ENCODE data around the gene ZC2HC1B.

ZC2HC1B gene

DNA sequence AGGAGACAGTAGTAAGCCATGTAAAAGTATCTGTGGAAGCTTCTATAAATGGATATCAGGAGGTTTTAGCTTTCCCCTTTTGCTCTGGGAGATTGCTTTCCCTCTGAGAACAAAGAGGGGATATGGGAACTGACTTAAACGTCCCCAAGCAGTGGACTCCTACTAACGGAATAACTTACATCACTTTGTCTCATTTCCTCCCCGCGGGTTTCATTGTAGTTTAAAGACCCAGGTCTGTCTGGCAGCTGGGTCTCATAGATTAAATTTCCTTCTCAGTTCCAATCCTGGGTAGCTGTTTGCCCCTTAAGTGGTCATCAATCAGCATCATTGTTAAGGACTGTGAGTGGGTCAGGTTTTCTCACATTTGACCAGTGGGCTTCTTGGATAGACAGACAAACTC lies 75.1 kb downstream of the ZC2HC1B start:
- H3K9me3 ChIP-seq (ENCODE audit: control insufficient read depth, insufficient read depth, low read depth, low read length) = no peaks in the 10 kb centered on the region
- H3K36me3 ChIP-seq (ENCODE audit: control insufficient read depth in 2 of 2, insufficient read depth in 1 of 2, low read length in 2 of 2) = no peaks in the 10 kb centered on the region
- H3K4me1 ChIP-seq (ENCODE audit: control insufficient read depth, insufficient read depth, low read length) = no peaks in the 10 kb centered on the region
- H3K27ac ChIP-seq (ENCODE audit: extremely low read depth, low read depth, low read length) = no peak overlapping the region
- CTCF ChIA-PET = interaction anchor here (0.6 to 10.3 kb wide), 51 partner anchors 8 to 647 kb away, joined by 3 to 120 read pairs (median 4); partner anchors contain the start of genes LTV1 and PLAGL1
- H3K4me3 ChIP-seq (ENCODE audit: low read depth, low read length) = no peak overlapping the region
- POLR2A ChIA-PET = interaction anchor here (0.8 kb wide), 1 partner anchor 24 kb away, joined by 3 read pairs; no protein-coding TSS in a partner anchor
- TF ChIP-seq PRDM1 (tag by site-specific recombination; IDR thresholded peaks at IDR 0.05) = no peak
- TF ChIP-seq, protein P1, sequence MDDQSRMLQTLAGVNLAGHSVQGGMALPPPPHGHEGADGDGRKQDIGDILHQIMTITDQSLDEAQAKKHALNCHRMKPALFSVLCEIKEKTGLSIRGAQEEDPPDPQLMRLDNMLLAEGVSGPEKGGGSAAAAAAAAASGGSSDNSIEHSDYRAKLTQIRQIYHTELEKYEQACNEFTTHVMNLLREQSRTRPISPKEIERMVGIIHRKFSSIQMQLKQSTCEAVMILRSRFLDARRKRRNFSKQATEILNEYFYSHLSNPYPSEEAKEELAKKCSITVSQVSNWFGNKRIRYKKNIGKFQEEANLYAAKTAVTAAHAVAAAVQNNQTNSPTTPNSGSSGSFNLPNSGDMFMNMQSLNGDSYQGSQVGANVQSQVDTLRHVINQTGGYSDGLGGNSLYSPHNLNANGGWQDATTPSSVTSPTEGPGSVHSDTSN (CRISPR knock-in tag; IDR thresholded peaks at IDR 0.05) = no peak
- no peak for TF ChIP-seq SCRT1 (tag by site-specific recombination; IDR thresholded peaks at IDR 0.05; ENCODE audit: borderline replicate concordance)
- TF ChIP-seq ZNF223 (tag by site-specific recombination; IDR thresholded peaks at IDR 0.05) = no peak
- no peak for TF ChIP-seq ZNF830 (tag by site-specific recombination; IDR thresholded peaks at IDR 0.05; ENCODE audit: low read depth)
- TF ChIP-seq ZNF311 (tag by site-specific recombination; IDR thresholded peaks at IDR 0.05; ENCODE audit: borderline replicate concordance) = no peak
- no peak for TF ChIP-seq HOXA7 (CRISPR knock-in tag; IDR thresholded peaks at IDR 0.05; ENCODE audit: borderline replicate concordance)
- no peak for TF ChIP-seq IKZF3 (tag by site-specific recombination; IDR thresholded peaks at IDR 0.05)
- TF ChIP-seq, protein P2, sequence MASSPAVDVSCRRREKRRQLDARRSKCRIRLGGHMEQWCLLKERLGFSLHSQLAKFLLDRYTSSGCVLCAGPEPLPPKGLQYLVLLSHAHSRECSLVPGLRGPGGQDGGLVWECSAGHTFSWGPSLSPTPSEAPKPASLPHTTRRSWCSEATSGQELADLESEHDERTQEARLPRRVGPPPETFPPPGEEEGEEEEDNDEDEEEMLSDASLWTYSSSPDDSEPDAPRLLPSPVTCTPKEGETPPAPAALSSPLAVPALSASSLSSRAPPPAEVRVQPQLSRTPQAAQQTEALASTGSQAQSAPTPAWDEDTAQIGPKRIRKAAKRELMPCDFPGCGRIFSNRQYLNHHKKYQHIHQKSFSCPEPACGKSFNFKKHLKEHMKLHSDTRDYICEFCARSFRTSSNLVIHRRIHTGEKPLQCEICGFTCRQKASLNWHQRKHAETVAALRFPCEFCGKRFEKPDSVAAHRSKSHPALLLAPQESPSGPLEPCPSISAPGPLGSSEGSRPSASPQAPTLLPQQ (tag by site-specific recombination; IDR thresholded peaks at IDR 0.05) = no peak
- TF ChIP-seq TRIM28 (IDR thresholded peaks at IDR 0.05; ENCODE audit: borderline replicate concordance, low read length) = no peak
- no peak for TF ChIP-seq ZBTB8A (tag by site-specific recombination; IDR thresholded peaks at IDR 0.05)

DNA sequence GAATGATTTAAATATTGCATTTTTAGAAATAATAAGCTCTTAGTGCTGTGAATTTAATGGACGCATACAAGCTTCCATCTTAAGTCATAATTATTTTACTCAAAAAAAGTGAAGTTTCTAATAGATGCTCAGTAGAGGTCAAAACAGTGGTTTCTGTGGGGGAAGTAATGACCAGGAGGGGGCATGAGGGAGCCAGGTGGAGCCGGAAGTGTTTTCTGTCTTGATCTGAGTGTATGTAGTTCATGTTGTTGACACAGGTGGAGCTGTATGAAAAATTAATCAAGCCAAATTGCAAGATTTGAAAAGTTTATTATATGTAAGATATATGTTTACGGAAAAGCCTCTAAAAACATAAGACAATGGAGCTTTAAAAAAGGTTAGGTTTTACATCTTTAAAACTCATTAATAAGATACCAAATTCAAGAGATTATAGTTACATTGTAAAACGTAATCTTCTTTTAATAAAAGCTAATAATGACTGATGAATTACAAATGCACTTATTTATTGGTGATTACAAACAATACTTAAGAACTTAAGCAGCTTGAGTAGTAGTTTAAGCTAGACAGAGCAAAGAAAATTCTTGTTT lies 75.8 kb downstream of the ZC2HC1B start:
- Histone ChIP-seq H3K9me3 (ENCODE audit: control insufficient read depth, insufficient read depth, low read depth, low read length) (no peaks in the 10 kb centered on the region), H3K36me3 (ENCODE audit: control insufficient read depth in 2 of 2, insufficient read depth in 1 of 2, low read length in 2 of 2) (no peaks in the 10 kb centered on the region), H3K4me3 (ENCODE audit: low read depth, low read length) (no peak overlapping the region), H3K4me1 (ENCODE audit: control insufficient read depth, insufficient read depth, low read length) (no peaks in the 10 kb centered on the region), H3K27ac (ENCODE audit: extremely low read depth, low read depth, low read length) (no peak overlapping the region)
- ChIA-PET POLR2A (interaction anchor here (1.2 kb wide), 1 partner anchor 72 kb away, joined by 4 read pairs; no protein-coding TSS in a partner anchor), CTCF (interaction anchor here (0.5 to 10.3 kb wide), 63 partner anchors 9 to 1347 kb away, joined by 3 to 120 read pairs (median 4); partner anchors contain the start of genes LTV1 and PLAGL1)
- TF ChIP-seq SCRT2 (tag by site-specific recombination; IDR thresholded peaks at IDR 0.05) = no peak
- TF ChIP-seq ZNF658 (tag by site-specific recombination; IDR thresholded peaks at IDR 0.05) = no peak
- TF ChIP-seq ZNF248 (tag by site-specific recombination; IDR thresholded peaks at IDR 0.05) = no peak
- TF ChIP-seq ZNF76 (tag by site-specific recombination; IDR thresholded peaks at IDR 0.05; ENCODE audit: borderline replicate concordance, low read depth) = no peak
- TF ChIP-seq ZNF239 (tag by site-specific recombination; IDR thresholded peaks at IDR 0.05) = no peak
- TF ChIP-seq ZNF654 (tag by site-specific recombination; IDR thresholded peaks at IDR 0.05; ENCODE audit: low read depth) = peak; percentile 33; the same call in 1 of the 2 replicates

DNA sequence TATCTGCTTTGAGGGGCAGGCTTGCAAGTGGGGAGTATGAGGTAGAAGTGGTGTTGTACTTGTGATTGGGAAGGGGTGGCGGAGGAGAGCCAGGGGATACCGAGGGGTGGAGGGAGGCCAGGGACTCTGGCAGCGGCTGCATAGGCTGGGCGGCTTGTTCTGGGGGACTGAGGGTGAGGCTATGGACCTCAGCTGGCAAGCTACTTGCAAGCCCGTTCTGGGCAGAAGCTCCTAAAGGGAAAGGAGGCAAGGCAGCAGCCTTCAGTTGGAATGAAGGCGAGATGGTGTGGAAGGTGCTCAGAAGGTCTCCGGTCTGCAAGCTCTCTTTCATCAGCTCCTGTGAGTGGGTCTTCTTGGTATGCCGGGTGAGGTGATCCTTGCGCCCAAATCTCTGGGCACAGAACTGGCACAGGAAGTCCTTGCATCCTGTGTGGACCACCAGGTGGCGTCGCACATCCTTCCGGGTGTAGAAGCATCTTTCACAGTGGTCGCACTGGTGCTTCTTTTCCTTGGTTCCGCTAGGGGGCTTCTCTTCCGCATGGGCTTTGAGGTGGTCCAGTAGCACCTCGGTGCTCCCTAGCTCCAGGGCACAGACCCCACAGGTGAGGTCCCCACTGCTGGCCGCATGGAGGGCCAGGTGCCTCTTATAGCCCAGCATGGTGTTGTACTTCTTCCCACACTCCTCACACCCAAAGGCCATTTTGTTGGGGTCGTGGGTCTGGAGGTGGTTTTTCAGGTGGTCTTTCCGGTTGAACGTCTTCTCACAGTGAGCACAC lies 77.8 kb downstream of the ZC2HC1B start:
- ChIA-PET CTCF (interaction anchor here (0.5 to 10.3 kb wide), 40 partner anchors 9 to 726 kb away, joined by 3 to 120 read pairs (median 4); no protein-coding TSS in a partner anchor), POLR2A (no interaction called here)
- Histone ChIP-seq H3K27ac (ENCODE audit: extremely low read depth, low read depth, low read length) (no peak overlapping the region), H3K36me3 (ENCODE audit: control insufficient read depth in 2 of 2, insufficient read depth in 1 of 2, low read length in 2 of 2) (peaks cover 0 to 3% of the 10 kb centered on the region in 2 experiments; a peak in 1 of 3 replicates), H3K4me1 (ENCODE audit: control insufficient read depth, insufficient read depth, low read length) (no peaks in the 10 kb centered on the region), H3K9me3 (ENCODE audit: control insufficient read depth, insufficient read depth, low read depth, low read length) (no peaks in the 10 kb centered on the region), H3K4me3 (ENCODE audit: low read depth, low read length) (no peak overlapping the region)
- TF ChIP-seq ZNF112 (tag by site-specific recombination; IDR thresholded peaks at IDR 0.05) = no peak
- peak; percentile 85 for TF ChIP-seq ZNF2 (tag by site-specific recombination; IDR thresholded peaks at IDR 0.05)
- no peak for TF ChIP-seq ZNF155 (tag by site-specific recombination; IDR thresholded peaks at IDR 0.05)
- TF ChIP-seq ZBTB8A (tag by site-specific recombination; IDR thresholded peaks at IDR 0.05) = peak; percentile 32; the same call in 1 of the 2 replicates
- TF ChIP-seq ZNF654 (tag by site-specific recombination; IDR thresholded peaks at IDR 0.05; ENCODE audit: low read depth) = peak; percentile 50
- TF ChIP-seq, protein P3, sequence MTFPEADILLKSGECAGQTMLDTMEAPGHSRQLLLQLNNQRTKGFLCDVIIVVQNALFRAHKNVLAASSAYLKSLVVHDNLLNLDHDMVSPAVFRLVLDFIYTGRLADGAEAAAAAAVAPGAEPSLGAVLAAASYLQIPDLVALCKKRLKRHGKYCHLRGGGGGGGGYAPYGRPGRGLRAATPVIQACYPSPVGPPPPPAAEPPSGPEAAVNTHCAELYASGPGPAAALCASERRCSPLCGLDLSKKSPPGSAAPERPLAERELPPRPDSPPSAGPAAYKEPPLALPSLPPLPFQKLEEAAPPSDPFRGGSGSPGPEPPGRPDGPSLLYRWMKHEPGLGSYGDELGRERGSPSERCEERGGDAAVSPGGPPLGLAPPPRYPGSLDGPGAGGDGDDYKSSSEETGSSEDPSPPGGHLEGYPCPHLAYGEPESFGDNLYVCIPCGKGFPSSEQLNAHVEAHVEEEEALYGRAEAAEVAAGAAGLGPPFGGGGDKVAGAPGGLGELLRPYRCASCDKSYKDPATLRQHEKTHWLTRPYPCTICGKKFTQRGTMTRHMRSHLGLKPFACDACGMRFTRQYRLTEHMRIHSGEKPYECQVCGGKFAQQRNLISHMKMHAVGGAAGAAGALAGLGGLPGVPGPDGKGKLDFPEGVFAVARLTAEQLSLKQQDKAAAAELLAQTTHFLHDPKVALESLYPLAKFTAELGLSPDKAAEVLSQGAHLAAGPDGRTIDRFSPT (tag by site-specific recombination; IDR thresholded peaks at IDR 0.05) = 0 out of 2 replicates have a peak, but pooled peaks have one; percentile 16
- TF ChIP-seq ZBTB17 (tag by site-specific recombination; IDR thresholded peaks at IDR 0.05) = no peak
- TF ChIP-seq ZBTB48 (tag by site-specific recombination; IDR thresholded peaks at IDR 0.05) = 0 out of 2 replicates have a peak, but pooled peaks have one; percentile 34
- TF ChIP-seq PRDM1 (tag by site-specific recombination; IDR thresholded peaks at IDR 0.05) = no peak
- peak; percentile 54 for TF ChIP-seq ZNF133 (tag by site-specific recombination; IDR thresholded peaks at IDR 0.05)

All from HEK293 (cell line).